Keratinocyte (primary cell): ENCODE results near the gene ZFYVE19. TPM values are rescaled to one million over a fixed set of nuclear protein-coding genes. Genes with fewer than 3 reads are reported as not detected.

ENCODE experiments used
- DNase-seq: peaks from one replicate; pipeline ENCODE4 v3.0.0-alpha.2; 2011; ENCODE audit warnings: low read depth, missing footprints, low spot score
- FAIRE-seq: peaks from 2 replicates; lab custom pipeline; 2011; peaks lifted over from hg19 to GRCh38; lab: Jason Lieb, UNC
- H2AFZ ChIP-seq: 2 replicates; pipeline ENCODE4 v1.6.0; 2012; ENCODE audit warnings: low read length, control low read depth, inconsistent platforms; ENCODE audit not compliant: control insufficient read depth
- H3K27ac ChIP-seq: 2 replicates; pipeline ENCODE4 v1.5.1; 2011; ENCODE audit warnings: low read length; ENCODE audit not compliant: control insufficient read depth, insufficient read depth
- H3K27me3 ChIP-seq: 3 replicates; pipeline ENCODE4 v1.6.0; 2011; ENCODE audit warnings: low read length; ENCODE audit not compliant: control insufficient read depth, insufficient read depth; ENCODE audit errors: extremely low read depth
- H3K36me3 ChIP-seq, 2 experiments: 2 replicates in 1 of 2; 3 replicates in 1 of 2; pipeline ENCODE4 v1.5.1; 2011; ENCODE audit warnings: low read length in 2 of 2, mild to moderate bottlenecking in 1 of 2; ENCODE audit not compliant: control insufficient read depth in 2 of 2, insufficient read depth in 2 of 2; ENCODE audit errors: extremely low read depth in 1 of 2
- H3K4me1 ChIP-seq: 3 replicates; pipeline ENCODE4 v1.5.1; 2011; ENCODE audit warnings: low read length; ENCODE audit not compliant: control insufficient read depth, insufficient read depth; ENCODE audit errors: extremely low read depth
- H3K4me2 ChIP-seq: 3 replicates; pipeline ENCODE4 v1.6.0; 2011; ENCODE audit warnings: low read depth, low read length; ENCODE audit not compliant: control insufficient read depth, insufficient read depth; ENCODE audit errors: extremely low read depth
- H3K4me3 ChIP-seq, 3 experiments: fragments of 200-600 bp in 1 of 3; sonication (generic) in 1 of 3; 2 replicates in 2 of 3; 3 replicates in 1 of 3; pipeline ENCODE4 v1.5.1; 2011 to 2016; ENCODE audit warnings: low read length in 3 of 3, mild to moderate bottlenecking in 3 of 3, control low read depth in 2 of 3, inconsistent platforms in 1 of 3, low read depth in 1 of 3, mixed read lengths in 1 of 3, mixed run types in 1 of 3, moderate library complexity in 1 of 3; ENCODE audit not compliant: control insufficient read depth in 2 of 3, insufficient read depth in 2 of 3; ENCODE audit errors: extremely low read depth in 1 of 3
- H3K79me2 ChIP-seq: 2 replicates; pipeline ENCODE4 v1.6.0; 2012; ENCODE audit warnings: low read length; ENCODE audit not compliant: control insufficient read depth, insufficient read depth
- H3K9ac ChIP-seq: 3 replicates; pipeline ENCODE4 v1.6.0; 2011; ENCODE audit warnings: low read length; ENCODE audit not compliant: control insufficient read depth, insufficient read depth; ENCODE audit errors: extremely low read depth
- H3K9me1 ChIP-seq: 3 replicates; pipeline ENCODE4 v1.6.0; 2011; ENCODE audit warnings: low read length; ENCODE audit not compliant: control insufficient read depth, insufficient read depth; ENCODE audit errors: extremely low read depth
- H3K9me3 ChIP-seq: 2 replicates; pipeline ENCODE4 v1.5.1; 2012; ENCODE audit warnings: low read depth, low read length; ENCODE audit not compliant: control insufficient read depth
- H4K20me1 ChIP-seq: 3 replicates; pipeline ENCODE4 v1.6.0; 2011; ENCODE audit warnings: low read length; ENCODE audit not compliant: control insufficient read depth, insufficient read depth; ENCODE audit errors: extremely low read depth
- EZH2 ChIP-seq: IDR thresholded peaks from one replicate; pipeline ENCODE4 v1.6.1; 2012; ENCODE audit warnings: inconsistent platforms, mild to moderate bottlenecking, low read length, moderate library complexity
- dilution Hi-C: fragments of 300-500 bp; cut with MboI; formaldehyde crosslinking; loops from one replicate; pipeline ENCODE4 v1.7.0; 2020; ENCODE audit warnings: low sequenced_read_pairs; ENCODE audit not compliant: extremely low pct_ligation_motif_present
- polyA plus RNA-seq, 5 experiments: library from polyadenylated mRNA; depleted of rRNA in 3 of 5; stranded (reverse) in 3 of 5; stranded (forward) in 1 of 5; unstranded in 1 of 5; fragments of >200 nt; gene quantifications; 1 replicate in 1 of 5; 2 replicates in 3 of 5; 3 replicates in 1 of 5; pipeline versions ENCODE4 v1.2.1 to v1.2.3, GENCODE V29; 2011 to 2012; ENCODE audit warnings: missing spikeins in 2 of 5, low read depth in 1 of 5, low replicate concordance in 1 of 5
- small RNA-seq, 3 experiments: library from RNA; depleted of rRNA; stranded (forward); fragments of <200 nt; gene quantifications; one replicate each; pipeline ENCODE3, GENCODE V24; 2012; ENCODE audit warnings: low read depth in 3 of 3, low replicate concordance in 1 of 3; ENCODE audit not compliant: insufficient read length in 3 of 3
- TF ChIP-seq, protein P1 (sequence below), 3 experiments: IDR thresholded peaks in 1 of 3; conservative IDR thresholded peaks in 1 of 3; optimal IDR thresholded peaks in 1 of 3; 2 replicates in 2 of 3; 3 replicates in 1 of 3; pipeline versions ENCODE3 to v1.5.1; 2011; ENCODE audit warnings: low read length in 3 of 3, mild to moderate bottlenecking in 3 of 3, moderate library complexity in 2 of 3, control low read depth in 1 of 3, inconsistent platforms in 1 of 3; ENCODE audit not compliant: insufficient read depth in 2 of 3; ENCODE audit errors: extremely low read depth in 1 of 3

The ZFYVE19 gene
- polyA plus RNA-seq, 1 donor (not counting 4 experiments of a cell fraction or from before 2014, with no cell fraction given): 19.0 TPM

DNA sequence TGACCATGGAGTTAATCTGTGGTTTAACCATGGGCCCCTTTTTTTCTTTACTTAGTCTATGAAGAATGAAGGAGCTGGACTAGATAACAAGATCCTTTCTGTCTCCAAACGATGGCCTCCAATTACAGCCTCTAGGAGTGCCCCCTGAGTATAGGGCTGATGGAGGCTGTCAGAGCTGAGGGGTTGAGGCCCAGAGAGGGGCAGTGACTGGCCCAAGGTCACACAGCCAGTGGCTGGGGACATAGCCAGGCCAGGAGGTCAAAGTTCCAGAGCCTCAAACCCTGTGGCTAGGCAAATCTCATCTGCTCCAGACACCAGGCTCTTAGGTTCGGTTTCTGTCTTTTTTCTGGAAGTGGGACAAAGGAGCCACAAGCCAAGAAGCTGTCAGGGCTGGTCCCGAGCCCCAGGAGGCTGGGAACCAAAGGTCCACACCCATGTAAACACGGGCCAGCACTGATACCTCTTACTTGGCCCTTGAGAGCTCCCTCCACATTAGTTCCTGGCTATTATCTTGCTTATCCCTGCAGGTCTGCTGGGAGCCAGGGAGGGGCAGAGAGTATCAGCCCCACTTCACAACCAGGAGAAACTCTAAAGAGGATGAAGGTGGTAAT lies 56.9 kb downstream of the ZFYVE19 start:
- Histone ChIP-seq H3K36me3 (peaks cover under 1% of the 10 kb centered on the region in 2 experiments), H3K9me1 (no peaks in the 10 kb centered on the region), H3K27ac (no peak overlapping the region), H2AFZ (no peak overlapping the region), H3K4me2 (no peak overlapping the region), H3K9me3 (no peaks in the 10 kb centered on the region), H3K4me1 (peaks cover 16% of the 10 kb centered on the region), H4K20me1 (no peaks in the 10 kb centered on the region), H3K79me2 (no peaks in the 10 kb centered on the region), H3K9ac (no peak overlapping the region), H3K4me3 (no peak overlapping the region), H3K27me3 (no peaks in the 10 kb centered on the region)
- DNase-seq (no peak), FAIRE-seq (no peak)
- no peak for TF ChIP-seq EZH2
- TF ChIP-seq, protein P1, sequence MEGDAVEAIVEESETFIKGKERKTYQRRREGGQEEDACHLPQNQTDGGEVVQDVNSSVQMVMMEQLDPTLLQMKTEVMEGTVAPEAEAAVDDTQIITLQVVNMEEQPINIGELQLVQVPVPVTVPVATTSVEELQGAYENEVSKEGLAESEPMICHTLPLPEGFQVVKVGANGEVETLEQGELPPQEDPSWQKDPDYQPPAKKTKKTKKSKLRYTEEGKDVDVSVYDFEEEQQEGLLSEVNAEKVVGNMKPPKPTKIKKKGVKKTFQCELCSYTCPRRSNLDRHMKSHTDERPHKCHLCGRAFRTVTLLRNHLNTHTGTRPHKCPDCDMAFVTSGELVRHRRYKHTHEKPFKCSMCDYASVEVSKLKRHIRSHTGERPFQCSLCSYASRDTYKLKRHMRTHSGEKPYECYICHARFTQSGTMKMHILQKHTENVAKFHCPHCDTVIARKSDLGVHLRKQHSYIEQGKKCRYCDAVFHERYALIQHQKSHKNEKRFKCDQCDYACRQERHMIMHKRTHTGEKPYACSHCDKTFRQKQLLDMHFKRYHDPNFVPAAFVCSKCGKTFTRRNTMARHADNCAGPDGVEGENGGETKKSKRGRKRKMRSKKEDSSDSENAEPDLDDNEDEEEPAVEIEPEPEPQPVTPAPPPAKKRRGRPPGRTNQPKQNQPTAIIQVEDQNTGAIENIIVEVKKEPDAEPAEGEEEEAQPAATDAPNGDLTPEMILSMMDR (optimal IDR thresholded peaks at IDR 0.05 in 1 of 3, IDR thresholded peaks at IDR 0.05 in 1 of 3, conservative IDR thresholded peaks at IDR 0.05 in 1 of 3; ENCODE audit: extremely low read depth in 1 of 3, insufficient read depth in 2 of 3, low read length in 3 of 3): no peak
- dilution Hi-C loops: no loop called here

Small RNAs within 50 kb of the gene (small RNA-seq; reads per million reads assigned to genes)
- gene SUMO2P15: 0 reads per million in 3 experiments

Other genes with a start within 250 kb of the ZFYVE19 start
- gene CCDC32, start 242.0 kb upstream of the ZFYVE19 start, polyA plus RNA-seq: 9.7 to 24.6 TPM (median 18.0 TPM) in 3 replicates
- 8.0 to 10.1 TPM (median 8.6 TPM) in 3 replicates for gene RPUSD2, start 237.8 kb upstream of the ZFYVE19 start, polyA plus RNA-seq
- 1.2 to 6.9 TPM (median 4.7 TPM) in 3 replicates for gene KNL1, start 212.8 kb upstream of the ZFYVE19 start, polyA plus RNA-seq
- gene RAD51, start 111.9 kb upstream of the ZFYVE19 start, polyA plus RNA-seq: 2.0 to 7.4 TPM (median 6.9 TPM) in 3 replicates
- 22.2 to 23.0 TPM (median 22.2 TPM) in 3 replicates for gene RMDN3, start 51.8 kb upstream of the ZFYVE19 start, polyA plus RNA-seq
- 1.6 to 3.1 TPM (median 2.7 TPM) in 3 replicates for gene GCHFR, start 43.0 kb upstream of the ZFYVE19 start, polyA plus RNA-seq
- 0.09 to 0.15 TPM (median 0.14 TPM) in 3 replicates for gene C15orf62, start 37.1 kb upstream of the ZFYVE19 start, polyA plus RNA-seq
- gene DNAJC17, start 384 bp downstream of the ZFYVE19 start, polyA plus RNA-seq: 27.0 to 55.9 TPM (median 35.3 TPM) in 3 replicates
- not detected in 3 replicates for gene PPP1R14D, start 21.6 kb downstream of the ZFYVE19 start, polyA plus RNA-seq
- 30.1 to 146 TPM (median 40.9 TPM) in 3 replicates for gene SPINT1, start 37.0 kb downstream of the ZFYVE19 start, polyA plus RNA-seq
- 1.2 to 12.1 TPM (median 7.1 TPM) in 3 replicates for gene RHOV, start 67.1 kb downstream of the ZFYVE19 start, polyA plus RNA-seq
- 11.6 to 21.1 TPM (median 18.2 TPM) in 3 replicates for gene VPS18, start 87.4 kb downstream of the ZFYVE19 start, polyA plus RNA-seq
- not detected in 3 replicates for gene DLL4, start 122.3 kb downstream of the ZFYVE19 start, polyA plus RNA-seq
- gene CHAC1, start 146.4 kb downstream of the ZFYVE19 start, polyA plus RNA-seq: 6.4 to 7.2 TPM (median 6.9 TPM) in 3 replicates